Skeletal muscle cell (primary cell): ENCODE data around the gene PTPN7.

Experiments used
- DNase-seq: peaks from one replicate; pipeline ENCODE4 v3.0.0-alpha.2; 2010; ENCODE audit warnings: low read depth
- H3K4me3 ChIP-seq: 2 replicates; pipeline ENCODE4 v1.5.1; 2011; ENCODE audit warnings: low read depth, mild to moderate bottlenecking, control low read depth, low read length, moderate library complexity

The PTPN7 gene

DNA sequence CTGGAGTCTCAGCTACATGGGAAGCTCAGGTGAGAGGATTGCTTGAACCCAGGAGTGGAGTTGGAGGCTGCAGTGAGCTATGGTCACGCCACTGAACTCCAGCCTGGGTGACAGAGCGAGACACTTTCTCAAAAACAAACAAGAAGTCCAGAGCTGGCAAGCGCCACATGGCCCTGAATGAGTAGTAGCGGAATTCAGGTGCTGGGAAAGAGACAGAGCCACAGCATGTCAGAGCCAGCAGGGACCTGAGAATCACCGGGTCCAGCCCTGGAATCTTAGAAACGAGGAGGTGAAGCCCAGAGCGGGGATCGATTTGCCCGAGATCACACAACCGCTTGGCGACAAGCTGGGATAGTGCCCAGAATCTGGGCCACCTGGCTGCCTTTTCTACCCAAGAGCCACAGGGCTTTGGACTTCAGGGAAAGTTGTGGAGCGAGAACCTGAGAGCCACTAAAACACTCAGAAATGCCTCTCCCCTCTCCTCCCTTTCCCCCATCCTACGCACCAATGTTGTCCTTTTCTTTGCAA, 25.7 kb downstream of the PTPN7 start:
- no peak overlapping the region for H3K4me3 ChIP-seq
- DNase-seq = no peak

DNA sequence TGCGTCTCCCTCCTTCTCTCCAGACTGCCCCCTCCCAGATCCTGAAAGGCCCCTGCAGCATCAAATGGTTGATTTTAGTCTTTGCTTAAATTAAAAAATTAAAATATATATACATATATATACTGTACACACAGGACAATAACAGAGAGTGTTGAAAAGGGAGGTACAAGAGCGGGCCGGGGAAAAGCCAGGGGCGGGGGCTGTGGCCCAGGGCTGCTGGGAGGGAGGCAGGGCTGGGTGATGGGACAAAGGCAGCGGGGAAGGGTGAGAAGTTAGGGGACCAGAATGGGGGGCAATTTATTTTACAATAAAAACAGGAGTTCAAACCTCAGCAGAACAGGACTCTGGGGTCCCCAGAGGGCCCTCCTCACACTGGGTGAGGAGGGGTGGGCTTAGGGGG, 26.4 kb downstream of the PTPN7 start:
- DNase-seq = no peak
- no peak overlapping the region for H3K4me3 ChIP-seq

DNA sequence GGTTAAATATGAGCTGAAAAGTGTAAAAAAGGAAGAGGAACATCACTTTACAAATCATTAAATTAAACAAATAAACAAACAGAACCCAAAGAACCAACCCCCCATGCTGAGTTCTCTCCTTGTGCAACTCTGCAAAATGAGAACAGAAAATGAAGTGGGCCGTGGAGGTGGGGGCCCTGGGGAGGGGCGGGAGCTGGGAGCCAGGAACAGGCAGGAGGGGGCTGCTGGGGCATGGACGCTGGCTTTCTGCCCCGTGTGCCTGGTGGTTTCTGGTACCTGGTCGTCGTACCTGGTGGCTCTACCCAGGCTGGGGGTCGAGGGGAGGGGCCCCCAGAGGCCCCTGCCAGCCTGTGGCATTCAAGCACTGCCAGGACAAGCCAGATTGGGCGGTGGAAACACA, 26.9 kb downstream of the PTPN7 start:
- no peak for DNase-seq
- no peak overlapping the region for H3K4me3 ChIP-seq

GRCh38 chr1:202133001-202133400, 27.4 kb downstream of the PTPN7 start:
- H3K4me3 ChIP-seq = no peak overlapping the region
- DNase-seq = no peak

GRCh38 chr1:202131956-202132821, 28.2 kb downstream of the PTPN7 start:
- no peak for DNase-seq
- H3K4me3 ChIP-seq = no peak overlapping the region

GRCh38 chr1:202130816-202131522, 29.4 kb downstream of the PTPN7 start:
- no peak for DNase-seq
- no peak overlapping the region for H3K4me3 ChIP-seq

GRCh38 chr1:202130297-202130721, 30.1 kb downstream of the PTPN7 start:
- no peak for DNase-seq

GRCh38 chr1:202129453-202130296, 30.7 kb downstream of the PTPN7 start:
- no peak overlapping the region for H3K4me3 ChIP-seq
- DNase-seq = no peak

More at GRCh38 chr1:202130297-202130721, 30.1 kb downstream of the PTPN7 start:
- H3K4me3 ChIP-seq = no peak overlapping the region

- no peak overlapping the region for H3K4me3 ChIP-seq
- DNase-seq = no peak
Observed at GRCh38 chr1:202127836-202128622, 32.4 kb downstream of the PTPN7 start.

GRCh38 chr1:202127061-202127460, 33.3 kb downstream of the PTPN7 start:
- H3K4me3 ChIP-seq = no peak overlapping the region
- no peak for DNase-seq

GRCh38 chr1:202126426-202126825, 34.0 kb downstream of the PTPN7 start:
- H3K4me3 ChIP-seq = no peak overlapping the region
- DNase-seq = no peak

DNA sequence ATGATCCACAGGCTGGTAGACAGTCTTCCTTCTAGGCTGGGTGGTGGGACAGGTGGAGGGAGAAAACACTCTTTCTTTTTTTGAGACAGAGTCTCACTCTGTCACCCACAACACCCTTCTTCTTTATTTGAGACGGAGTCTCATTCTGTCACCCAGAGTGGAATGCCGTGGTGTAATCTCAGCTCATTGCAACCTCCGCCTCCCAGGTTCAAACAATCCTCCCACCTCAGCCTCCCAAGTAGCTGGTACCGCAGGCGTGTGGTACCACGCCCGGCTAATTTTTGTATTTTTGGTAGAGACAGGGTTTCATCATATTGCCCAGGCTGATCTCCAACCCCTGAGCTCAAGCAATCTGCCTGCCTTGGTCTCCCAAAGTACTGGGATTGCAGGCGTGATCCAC, 34.8 kb downstream of the PTPN7 start:
- no peak for DNase-seq
- H3K4me3 ChIP-seq = no peak overlapping the region

- H3K4me3 ChIP-seq = no peak overlapping the region
- DNase-seq = no peak
Observed at GRCh38 chr1:202124142-202124541, 36.3 kb downstream of the PTPN7 start.

DNA sequence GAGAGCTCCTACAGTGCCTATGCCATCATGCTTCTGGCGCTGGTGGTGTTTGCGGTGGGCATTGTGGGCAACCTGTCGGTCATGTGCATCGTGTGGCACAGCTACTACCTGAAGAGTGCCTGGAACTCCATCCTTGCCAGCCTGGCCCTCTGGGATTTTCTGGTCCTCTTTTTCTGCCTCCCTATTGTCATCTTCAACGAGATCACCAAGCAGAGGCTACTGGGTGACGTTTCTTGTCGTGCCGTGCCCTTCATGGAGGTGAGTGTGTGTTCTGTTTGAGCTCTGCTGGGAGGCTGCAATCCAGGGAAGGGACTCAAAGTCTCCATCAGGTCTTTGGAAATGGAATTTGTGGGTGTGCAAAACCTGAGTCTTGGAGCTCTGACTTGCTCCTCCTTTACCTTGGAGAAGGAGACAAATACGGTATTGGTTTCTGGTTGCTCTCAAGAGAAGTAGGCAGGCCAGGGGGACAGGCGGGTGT, 37.0 kb downstream of the PTPN7 start:
- no peak for DNase-seq
- H3K4me3 ChIP-seq = no peak overlapping the region

DNA sequence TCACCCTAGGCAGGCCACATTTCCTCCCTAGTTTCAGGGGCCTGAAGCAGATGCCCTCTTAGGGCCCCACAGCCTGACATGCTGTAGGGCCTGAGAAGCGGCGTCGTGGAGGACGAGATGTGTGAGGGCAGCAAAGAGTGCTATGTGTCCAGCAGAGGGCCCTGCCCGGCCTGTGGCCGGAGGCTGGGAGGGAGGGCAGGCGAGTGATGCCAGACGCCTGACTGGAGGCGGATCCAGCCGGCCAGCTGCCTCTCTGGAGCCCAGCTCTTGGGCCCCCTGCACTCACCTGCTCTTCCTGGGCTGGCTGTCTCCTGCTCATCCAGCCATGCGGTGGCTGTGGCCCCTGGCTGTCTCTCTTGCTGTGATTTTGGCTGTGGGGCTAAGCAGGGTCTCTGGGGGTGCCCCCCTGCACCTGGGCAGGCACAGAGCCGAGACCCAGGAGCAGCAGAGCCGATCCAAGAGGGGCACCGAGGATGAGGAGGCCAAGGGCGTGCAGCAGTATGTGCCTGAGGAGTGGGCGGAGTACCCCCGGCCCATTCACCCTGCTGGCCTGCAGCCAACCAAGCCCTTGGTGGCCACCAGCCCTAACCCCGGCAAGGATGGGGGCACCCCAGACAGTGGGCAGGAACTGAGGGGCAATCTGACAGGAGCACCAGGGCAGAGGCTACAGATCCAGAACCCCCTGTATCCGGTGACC, 37.6 kb downstream of the PTPN7 start, which contains the start of gene GPR37L1:
Gene GPR37L1 (plus strand): TSS at position 279 of the 697 bp plus-strand sequence. CDS start 47 bp downstream, at position 326.
- no peak for DNase-seq
- no peak within 1 kb of the TSS for H3K4me3 ChIP-seq

- no peak overlapping the region for H3K4me3 ChIP-seq
- no peak for DNase-seq
Observed at GRCh38 chr1:202121006-202121405, 39.4 kb downstream of the PTPN7 start.

GRCh38 chr1:202117898-202118371, 42.5 kb downstream of the PTPN7 start:
- no peak overlapping the region for H3K4me3 ChIP-seq
- no peak for DNase-seq

GRCh38 chr1:202116287-202116686, 44.1 kb downstream of the PTPN7 start:
- DNase-seq = no peak
- no peak overlapping the region for H3K4me3 ChIP-seq
